Activated B cell treated with CpG ODN at 0.5 μM for 24 hours (primary cell): Measurements from ENCODE around the gene FA2H. TPM values are rescaled to one million over a fixed set of nuclear protein-coding genes. Genes with fewer than 3 reads are reported as not detected.

Experiments
- ATAC-seq: fragments of 200-7000 bp; cut with Tn5 transposase; one replicate; pipeline ENCODE4 v1.10.0; 2021; ENCODE audit warnings: low read depth, mild to moderate bottlenecking, moderate library complexity
- CTCF ChIA-PET: fragments of 350-600 bp; sonication (Branson Sonifier 250); formaldehyde crosslinking; loops from one replicate; lab custom pipeline; 2021; ENCODE audit warnings: antibody characterized with exemption; lab: Charles Lee
- POLR2A ChIA-PET: fragments of 350-600 bp; sonication (Branson Sonifier 250); formaldehyde crosslinking; loops from one replicate; lab custom pipeline; 2021; ENCODE audit warnings: antibody characterized with exemption; lab: Charles Lee
- DNase-seq: peaks from one replicate; pipeline ENCODE4 v3.0.0; 2022
- H3K27ac Mint-ChIP-seq: one replicate; pipeline ENCODE4 v1.8.0; 2020; ENCODE audit warnings: mixed read lengths
- H3K27me3 Mint-ChIP-seq: one replicate; pipeline ENCODE4 v1.8.0; 2021; ENCODE audit warnings: mixed read lengths
- H3K36me3 Mint-ChIP-seq: one replicate; pipeline ENCODE4 v1.8.0; 2021; ENCODE audit warnings: low read depth, mixed read lengths
- H3K4me1 Mint-ChIP-seq: one replicate; pipeline ENCODE4 v1.8.0; 2021; ENCODE audit warnings: mixed read lengths
- H3K4me3 Mint-ChIP-seq: one replicate; pipeline ENCODE4 v1.8.0; 2020; ENCODE audit warnings: mild to moderate bottlenecking, mixed read lengths
- H3K9me3 Mint-ChIP-seq: one replicate; pipeline ENCODE4 v1.8.0; 2020; ENCODE audit warnings: mixed read lengths
- CTCF ChIP-seq: fragments of 200-600 bp; IDR thresholded peaks from one replicate; pipeline ENCODE4 v1.8.0; 2022; ENCODE audit warnings: antibody characterized with exemption, mild to moderate bottlenecking
- intact Hi-C: fragments of 100-400 bp; cut with micrococcal nuclease; formaldehyde crosslinking; loops from one replicate; pipeline ENCODE4 v1.15.1; 2024
- total RNA-seq: library from RNA; stranded (reverse); gene quantifications from 2 replicates; pipeline ENCODE4 v1.2.3, GENCODE V29; 2022

Gene FA2H
- total RNA-seq, 1 donor from 2014 or later = 0.78 TPM

DNA sequence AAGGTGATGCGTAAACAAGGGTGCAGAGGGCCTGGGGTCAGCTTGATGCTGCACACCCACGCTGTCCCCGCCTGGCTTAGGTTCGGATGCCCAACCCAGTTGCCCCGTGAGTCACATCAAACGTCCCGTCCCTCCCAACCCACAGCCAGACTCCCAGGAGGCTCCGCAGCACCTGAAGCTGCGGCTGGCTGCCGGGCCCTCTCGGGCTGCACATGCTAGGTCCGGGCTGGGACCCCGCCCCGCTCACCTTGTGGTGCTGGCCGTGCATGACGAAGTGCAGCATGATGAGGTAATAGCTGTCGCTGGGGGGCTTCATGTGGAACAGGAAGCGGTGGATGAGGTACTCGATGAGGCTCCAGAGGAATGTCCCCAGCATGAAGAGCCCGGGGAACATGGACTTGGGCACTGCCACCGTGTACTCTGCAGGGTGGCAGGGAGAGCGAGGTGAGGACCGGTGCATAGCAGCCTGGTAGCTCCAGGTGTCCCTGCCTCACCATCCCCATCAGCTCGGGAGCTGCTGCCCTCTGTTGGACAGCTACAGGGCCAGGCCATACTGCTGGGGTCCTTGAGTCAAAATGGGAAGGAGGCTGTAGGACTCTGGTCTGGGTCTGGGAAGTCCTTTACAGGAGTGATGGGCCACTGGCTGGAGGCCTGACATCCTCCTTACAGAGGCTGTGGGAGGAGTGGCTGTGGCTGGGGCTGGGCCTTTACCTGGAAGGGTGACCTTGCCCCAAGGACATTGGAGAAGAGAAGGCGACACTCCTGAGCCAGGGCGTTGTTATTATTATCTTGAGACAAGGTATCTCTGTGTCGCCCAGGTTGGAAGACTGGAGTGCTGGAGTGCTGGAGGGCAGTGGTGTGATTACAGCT, 55.6 kb downstream of the FA2H start:
- CTCF ChIA-PET = interaction anchor here (1.4 to 1.9 kb wide), 2 partner anchors 18 to 144 kb away, joined by 3 to 5 read pairs; partner anchors contain the start of gene MLKL
- no peak overlapping the region for H3K4me3 Mint-ChIP-seq
- ATAC-seq = no peak

DNA sequence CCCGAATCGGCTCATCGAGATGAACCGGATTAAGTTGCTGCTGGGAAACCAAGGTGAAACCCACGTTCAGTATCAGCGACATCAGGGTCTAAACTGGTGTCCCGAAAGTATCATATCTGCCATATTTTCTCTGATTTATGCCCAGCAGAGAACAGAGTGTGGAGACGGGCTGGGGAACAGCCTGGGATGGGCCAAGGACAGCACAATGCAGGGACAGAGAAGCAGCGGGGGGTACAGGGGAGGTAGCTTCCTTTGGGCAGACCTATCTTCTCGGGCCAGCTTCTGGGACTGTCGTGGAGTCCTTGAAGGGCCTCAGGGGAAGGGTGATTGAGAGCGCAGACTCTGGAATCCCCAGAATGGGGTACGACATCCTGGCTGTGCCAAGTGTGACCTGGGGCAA, 56.5 kb downstream of the FA2H start:
- ChIA-PET POLR2A (no interaction called here), CTCF (interaction anchor here (1.9 kb wide), 1 partner anchor 145 kb away, joined by 5 read pairs; no protein-coding TSS in a partner anchor)
- no peak for TF ChIP-seq CTCF
- Mint-ChIP-seq H3K4me3 (no peak overlapping the region), H3K4me1 (no peaks in the 10 kb centered on the region), H3K27me3 (peaks cover 2% of the 10 kb centered on the region), H3K9me3 (no peaks in the 10 kb centered on the region), H3K36me3 (no peaks in the 10 kb centered on the region), H3K27ac (no peak overlapping the region)
- intact Hi-C loops = no loop called here
- DNase-seq (no peak), ATAC-seq (no peak)

More for the DNA sequence above, 55.6 kb downstream of the FA2H start:
- no peak for DNase-seq
- TF ChIP-seq CTCF = no peak
- POLR2A ChIA-PET = no interaction called here
- no peaks in the 10 kb centered on the region for H3K4me1 Mint-ChIP-seq
- H3K27ac Mint-ChIP-seq = no peak overlapping the region
- peaks cover 5% of the 10 kb centered on the region for H3K27me3 Mint-ChIP-seq
- no peaks in the 10 kb centered on the region for H3K36me3 Mint-ChIP-seq
- intact Hi-C loops = no loop called here
- no peaks in the 10 kb centered on the region for H3K9me3 Mint-ChIP-seq

DNA sequence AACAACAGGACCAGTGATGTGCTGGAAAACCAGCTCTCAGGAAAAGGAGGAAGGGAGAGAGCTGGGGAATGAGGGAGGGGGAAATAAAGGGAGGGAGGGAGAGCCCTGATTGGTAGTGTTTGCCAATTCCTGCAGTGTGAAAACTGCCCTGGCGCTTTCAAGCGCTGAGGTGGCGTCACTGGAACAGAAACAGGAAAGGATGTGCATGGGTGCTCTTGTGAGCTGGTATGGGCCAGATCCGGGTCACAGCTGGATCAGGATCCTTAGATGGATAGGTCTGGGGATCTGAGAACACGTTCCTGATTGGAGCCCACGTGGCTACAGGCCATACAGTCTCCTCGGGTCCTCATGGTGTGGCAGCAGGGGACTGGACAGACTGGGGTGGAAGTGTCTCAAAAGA, 57.3 kb downstream of the FA2H start:
- no peak overlapping the region for H3K4me3 Mint-ChIP-seq
- no peak for ATAC-seq

GRCh38 chr16:74716355-74716754, 58.3 kb downstream of the FA2H start:
- DNase-seq (no peak), ATAC-seq (no peak)
- H3K4me3 Mint-ChIP-seq = no peak overlapping the region
- H3K36me3 Mint-ChIP-seq = no peaks in the 10 kb centered on the region
- no peak overlapping the region for H3K27ac Mint-ChIP-seq
- no peaks in the 10 kb centered on the region for H3K4me1 Mint-ChIP-seq
- ChIA-PET CTCF (no interaction called here), POLR2A (no interaction called here)
- H3K9me3 Mint-ChIP-seq = no peaks in the 10 kb centered on the region
- TF ChIP-seq CTCF = no peak
- no peaks in the 10 kb centered on the region for H3K27me3 Mint-ChIP-seq
- intact Hi-C loops = no loop called here

More for the DNA sequence above, 57.3 kb downstream of the FA2H start:
- ChIA-PET POLR2A (no interaction called here), CTCF (no interaction called here)
- H3K27ac Mint-ChIP-seq = no peak overlapping the region
- H3K27me3 Mint-ChIP-seq = peaks cover 2% of the 10 kb centered on the region
- H3K36me3 Mint-ChIP-seq = no peaks in the 10 kb centered on the region
- DNase-seq = no peak
- no peak for TF ChIP-seq CTCF
- no peaks in the 10 kb centered on the region for H3K4me1 Mint-ChIP-seq
- intact Hi-C loops = no loop called here
- H3K9me3 Mint-ChIP-seq = no peaks in the 10 kb centered on the region

DNA sequence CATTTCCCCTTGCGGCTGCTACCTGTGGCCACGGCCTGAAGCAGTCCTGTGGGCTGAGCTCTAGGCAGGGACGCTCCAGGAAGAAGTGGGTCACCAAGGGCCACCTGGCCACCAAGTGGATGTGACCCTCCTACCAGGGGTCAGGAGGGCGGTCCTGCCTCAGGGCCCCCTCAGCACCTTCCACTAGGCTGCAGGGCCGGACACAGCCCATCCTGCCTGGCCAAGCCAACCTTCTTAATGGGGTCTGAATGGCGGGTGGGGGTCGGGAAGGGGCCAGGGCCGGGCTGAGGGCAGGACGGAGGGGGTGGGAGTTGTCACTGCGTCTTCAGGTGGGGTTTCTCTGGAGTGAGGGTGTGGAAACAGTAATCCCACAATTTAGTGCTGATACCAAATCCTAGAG, 60.7 kb downstream of the FA2H start:
- H3K27ac Mint-ChIP-seq = no peak overlapping the region
- ChIA-PET POLR2A (no interaction called here), CTCF (interaction anchor here (0.6 to 5.4 kb wide), 2 partner anchors 62 to 150 kb away, joined by 4 to 77 read pairs; no protein-coding TSS in a partner anchor)
- intact Hi-C loops = no loop called here
- H3K36me3 Mint-ChIP-seq = no peaks in the 10 kb centered on the region
- no peak for ATAC-seq
- no peak for TF ChIP-seq CTCF
- no peak overlapping the region for H3K4me3 Mint-ChIP-seq
- peaks cover 3% of the 10 kb centered on the region for H3K4me1 Mint-ChIP-seq
- no peaks in the 10 kb centered on the region for H3K9me3 Mint-ChIP-seq
- H3K27me3 Mint-ChIP-seq = no peaks in the 10 kb centered on the region
- no peak for DNase-seq
